ENCODE data around the gene KIF26A.

The KIF26A gene

DNA sequence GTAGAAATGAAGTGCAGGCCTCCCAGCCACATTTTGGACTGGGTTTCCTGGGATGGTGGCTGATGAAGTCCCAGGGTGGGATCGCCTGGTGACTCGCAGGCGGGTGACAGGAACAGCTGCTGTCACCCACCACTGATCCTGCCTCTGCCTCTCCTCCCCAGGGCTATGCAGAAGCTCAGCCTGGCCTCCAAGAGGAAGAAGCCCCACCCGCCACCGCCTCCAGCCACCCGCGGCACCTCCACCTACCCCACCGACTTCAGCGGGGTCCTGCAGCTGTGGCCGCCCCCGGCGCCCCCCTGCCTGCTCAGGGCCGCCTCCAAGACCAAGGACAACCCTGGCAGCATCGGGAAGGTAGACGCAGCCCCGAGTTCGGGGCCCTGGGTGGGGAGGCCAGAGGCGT is 28.3 kb downstream of the KIF26A start:
- no peak overlapping the region for H3K27ac ChIP-seq (ENCODE audit: low read depth, low read length)
- no peaks in the 10 kb centered on the region for H3K79me2 ChIP-seq (ENCODE audit: insufficient read depth, low read length)
- no peaks in the 10 kb centered on the region for H3F3A ChIP-seq (ENCODE audit: insufficient read depth)
- no peaks in the 10 kb centered on the region for H4K20me1 ChIP-seq (ENCODE audit: low read depth, low read length)
- TF ChIP-seq EZH2phosphoT487 (conservative IDR thresholded peaks at IDR 0.05; ENCODE audit: low read length), result no peak
- TF ChIP-seq, protein P1, sequence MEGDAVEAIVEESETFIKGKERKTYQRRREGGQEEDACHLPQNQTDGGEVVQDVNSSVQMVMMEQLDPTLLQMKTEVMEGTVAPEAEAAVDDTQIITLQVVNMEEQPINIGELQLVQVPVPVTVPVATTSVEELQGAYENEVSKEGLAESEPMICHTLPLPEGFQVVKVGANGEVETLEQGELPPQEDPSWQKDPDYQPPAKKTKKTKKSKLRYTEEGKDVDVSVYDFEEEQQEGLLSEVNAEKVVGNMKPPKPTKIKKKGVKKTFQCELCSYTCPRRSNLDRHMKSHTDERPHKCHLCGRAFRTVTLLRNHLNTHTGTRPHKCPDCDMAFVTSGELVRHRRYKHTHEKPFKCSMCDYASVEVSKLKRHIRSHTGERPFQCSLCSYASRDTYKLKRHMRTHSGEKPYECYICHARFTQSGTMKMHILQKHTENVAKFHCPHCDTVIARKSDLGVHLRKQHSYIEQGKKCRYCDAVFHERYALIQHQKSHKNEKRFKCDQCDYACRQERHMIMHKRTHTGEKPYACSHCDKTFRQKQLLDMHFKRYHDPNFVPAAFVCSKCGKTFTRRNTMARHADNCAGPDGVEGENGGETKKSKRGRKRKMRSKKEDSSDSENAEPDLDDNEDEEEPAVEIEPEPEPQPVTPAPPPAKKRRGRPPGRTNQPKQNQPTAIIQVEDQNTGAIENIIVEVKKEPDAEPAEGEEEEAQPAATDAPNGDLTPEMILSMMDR (IDR thresholded peaks at IDR 0.05; ENCODE audit: insufficient read depth, low read length, poor library complexity, severe bottlenecking), result no peak
- H2AFZ ChIP-seq (ENCODE audit: low read depth, low read length, severe bottlenecking), result no peak overlapping the region
- H3K36me3 ChIP-seq (ENCODE audit: low read length), result no peaks in the 10 kb centered on the region
- H3K9me3 ChIP-seq (ENCODE audit: insufficient read depth, low read length), result no peaks in the 10 kb centered on the region
- H3K4me3 ChIP-seq (ENCODE audit: insufficient read depth, low read length, poor library complexity, severe bottlenecking), result no peak overlapping the region
- H3K4me2 ChIP-seq (ENCODE audit: low read depth, low read length, poor library complexity, severe bottlenecking), result no peak overlapping the region
- no peaks in the 10 kb centered on the region for H3K9me2 ChIP-seq (replicated peaks; ENCODE audit: insufficient read depth, low read length)
- H3K27me3 ChIP-seq (ENCODE audit: low read length), result no peaks in the 10 kb centered on the region
- no peak overlapping the region for H3K9ac ChIP-seq (ENCODE audit: low read length)

DNA sequence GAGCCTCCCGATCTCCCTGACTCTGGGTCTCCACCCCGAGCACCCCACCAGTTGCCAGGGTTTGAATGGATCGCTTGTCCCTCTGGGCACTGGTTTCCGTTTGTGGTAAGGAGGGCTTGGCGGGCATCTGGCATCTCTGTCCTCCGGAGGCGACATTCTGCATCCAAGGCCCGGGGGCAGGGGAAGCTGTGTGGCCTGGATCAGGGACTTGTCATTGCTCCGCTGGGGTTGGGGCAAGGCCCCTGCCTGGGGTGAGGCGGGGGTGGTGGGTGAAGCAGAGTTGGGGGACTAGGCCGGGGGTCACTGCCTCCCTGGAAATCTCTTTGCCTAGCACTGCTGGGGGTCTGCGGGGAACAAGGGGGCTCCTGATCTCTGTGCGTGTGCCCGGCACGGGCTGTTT is 30.2 kb downstream of the KIF26A start:
- no peaks in the 10 kb centered on the region for H3K79me2 ChIP-seq (ENCODE audit: insufficient read depth, low read length)
- no peak for TF ChIP-seq EZH2phosphoT487 (conservative IDR thresholded peaks at IDR 0.05; ENCODE audit: low read length)
- TF ChIP-seq, protein P1 (IDR thresholded peaks at IDR 0.05; ENCODE audit: insufficient read depth, low read length, poor library complexity, severe bottlenecking), result no peak
- H3K9me2 ChIP-seq (replicated peaks; ENCODE audit: insufficient read depth, low read length), result no peaks in the 10 kb centered on the region

GRCh38 chr14:104169005-104169698 is 30.8 kb downstream of the KIF26A start:
- H3K4me3 ChIP-seq (ENCODE audit: insufficient read depth, low read length, poor library complexity, severe bottlenecking), result no peak overlapping the region
- H3K4me2 ChIP-seq (ENCODE audit: low read depth, low read length, poor library complexity, severe bottlenecking), result no peak overlapping the region
- no peaks in the 10 kb centered on the region for H4K20me1 ChIP-seq (ENCODE audit: low read depth, low read length)
- no peaks in the 10 kb centered on the region for H3K9me3 ChIP-seq (ENCODE audit: insufficient read depth, low read length)
- H3K9me2 ChIP-seq (replicated peaks; ENCODE audit: insufficient read depth, low read length), result no peaks in the 10 kb centered on the region
- H3K79me2 ChIP-seq (ENCODE audit: insufficient read depth, low read length), result no peaks in the 10 kb centered on the region
- H3K36me3 ChIP-seq (ENCODE audit: low read length), result no peaks in the 10 kb centered on the region
- no peak overlapping the region for H2AFZ ChIP-seq (ENCODE audit: low read depth, low read length, severe bottlenecking)
- H3F3A ChIP-seq (ENCODE audit: insufficient read depth), result no peaks in the 10 kb centered on the region
- H3K27ac ChIP-seq (ENCODE audit: low read depth, low read length), result no peak overlapping the region
- no peak for TF ChIP-seq EZH2phosphoT487 (conservative IDR thresholded peaks at IDR 0.05; ENCODE audit: low read length)
- TF ChIP-seq, protein P1 (IDR thresholded peaks at IDR 0.05; ENCODE audit: insufficient read depth, low read length, poor library complexity, severe bottlenecking), result no peak
- no peak overlapping the region for H3K9ac ChIP-seq (ENCODE audit: low read length)
- no peaks in the 10 kb centered on the region for H3K27me3 ChIP-seq (ENCODE audit: low read length)

More for the DNA sequence above, 30.2 kb downstream of the KIF26A start:
- H3K9ac ChIP-seq (ENCODE audit: low read length), result no peak overlapping the region
- H3K36me3 ChIP-seq (ENCODE audit: low read length), result no peaks in the 10 kb centered on the region
- H2AFZ ChIP-seq (ENCODE audit: low read depth, low read length, severe bottlenecking), result no peak overlapping the region
- no peaks in the 10 kb centered on the region for H3F3A ChIP-seq (ENCODE audit: insufficient read depth)
- no peaks in the 10 kb centered on the region for H4K20me1 ChIP-seq (ENCODE audit: low read depth, low read length)
- H3K4me2 ChIP-seq (ENCODE audit: low read depth, low read length, poor library complexity, severe bottlenecking), result no peak overlapping the region
- no peaks in the 10 kb centered on the region for H3K9me3 ChIP-seq (ENCODE audit: insufficient read depth, low read length)
- no peak overlapping the region for H3K4me3 ChIP-seq (ENCODE audit: insufficient read depth, low read length, poor library complexity, severe bottlenecking)
- H3K27me3 ChIP-seq (ENCODE audit: low read length), result no peaks in the 10 kb centered on the region
- H3K27ac ChIP-seq (ENCODE audit: low read depth, low read length), result no peak overlapping the region
